ENCODE measurements around the gene C1R.

Gene C1R

GRCh38 chr12:7096006-7096932 is 4.0 kb upstream of the C1R start:
- no peak for DNase-seq

GRCh38 chr12:7093892-7094291 is 1.6 kb upstream of the C1R start:
- DNase-seq: no peak

DNA sequence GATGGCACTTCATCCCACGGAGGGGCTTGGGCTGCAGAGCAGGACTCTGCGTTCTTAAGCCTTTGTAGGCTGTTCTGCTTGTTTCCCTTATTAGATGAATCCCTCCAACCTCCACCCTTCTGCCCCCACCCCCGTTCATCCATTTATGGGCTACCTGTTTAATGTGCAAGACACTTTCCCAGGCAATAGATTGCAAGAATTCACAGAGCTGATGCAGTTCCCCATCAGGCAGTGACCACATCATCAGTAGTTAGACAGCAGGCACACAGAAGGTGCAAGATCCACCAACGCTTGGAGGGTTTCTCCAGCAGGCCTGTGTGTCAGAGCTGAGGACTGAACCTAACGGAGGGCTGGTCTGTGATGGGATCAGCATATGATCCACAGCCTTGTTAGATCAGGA is 1.2 kb upstream of the C1R start:
- DNase-seq: no peak

GRCh38 chr12:7092986-7093460 is 778 bp upstream of the C1R start:
- no peak for DNase-seq

DNA sequence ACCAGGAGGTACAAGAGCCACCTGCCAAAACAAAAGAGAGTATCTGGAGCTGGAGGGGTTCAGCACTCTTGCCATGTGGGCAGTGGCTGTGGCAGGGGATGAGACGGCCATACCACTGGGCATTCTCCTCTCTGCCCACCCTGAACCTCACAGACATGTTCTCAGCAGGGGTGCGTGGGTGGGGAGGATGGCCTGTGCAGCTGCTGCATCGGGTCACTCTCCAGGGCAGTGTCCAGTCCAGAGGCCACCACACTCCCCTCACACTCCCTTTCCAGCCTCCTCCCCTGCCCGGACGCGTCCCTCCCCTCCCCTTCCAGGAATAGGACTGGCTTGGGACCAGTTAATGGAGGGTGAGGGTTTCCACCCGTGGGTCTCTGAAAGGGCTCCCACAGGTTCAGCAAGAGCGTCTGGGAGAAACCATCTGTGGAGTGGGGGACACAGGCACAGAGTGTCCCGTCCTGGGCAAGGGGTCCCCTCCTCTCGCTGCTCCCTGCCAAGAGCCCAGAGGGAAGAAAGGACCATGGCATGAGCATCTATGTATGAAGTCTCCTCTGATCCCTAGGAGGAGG is 501 bp downstream of the C1R start:
- no peak for DNase-seq

- no peak for DNase-seq
Measured at GRCh38 chr12:7091171-7091570, 1.1 kb downstream of the C1R start.

GRCh38 chr12:7090222-7090998 is 1.8 kb downstream of the C1R start:
- DNase-seq: no peak

- DNase-seq: no peak
Measured at GRCh38 chr12:7089196-7089871, 2.9 kb downstream of the C1R start.

DNA sequence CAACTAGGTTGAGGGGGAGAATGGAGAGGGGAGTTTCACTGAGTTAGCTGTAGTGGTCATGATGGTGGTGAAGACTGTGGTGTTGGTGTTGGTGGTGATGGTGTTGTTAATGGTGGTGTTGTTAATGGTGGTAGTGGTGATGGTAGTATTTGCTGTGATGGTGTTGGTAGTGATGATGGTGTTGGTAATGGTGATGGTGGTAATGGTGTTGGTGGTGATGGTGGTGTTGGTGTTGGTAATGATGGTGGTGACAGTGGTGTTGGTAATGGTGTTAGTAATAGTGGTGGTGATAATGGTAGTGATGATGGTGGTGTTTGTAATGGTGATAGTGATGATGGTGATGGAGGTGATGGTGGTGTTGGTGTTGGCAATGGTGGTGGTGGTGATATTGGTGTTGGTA is 9.1 kb downstream of the C1R start:
- no peak for DNase-seq

DNA sequence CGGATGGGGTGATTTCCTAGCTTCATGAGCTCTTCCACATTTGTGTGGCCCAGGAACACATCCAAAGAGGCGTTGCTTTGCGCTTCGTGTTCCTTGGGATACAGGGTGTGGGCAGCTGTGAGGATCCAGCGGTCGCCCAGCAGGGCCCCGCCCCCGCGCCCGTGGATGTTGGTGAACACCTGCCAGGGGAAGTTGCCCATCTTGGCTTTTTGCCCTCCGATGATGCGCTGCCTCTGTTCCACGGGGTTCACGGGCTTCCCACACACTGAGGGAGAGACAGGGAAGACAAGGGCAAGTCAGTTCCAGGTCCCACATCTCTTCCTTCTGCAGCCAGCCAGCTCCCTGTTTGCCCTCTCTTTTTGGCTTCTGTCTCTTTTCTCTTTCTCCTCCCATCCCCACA is 11.2 kb downstream of the C1R start:
- no peak for DNase-seq

- DNase-seq: peak; percentile 67
Measured at GRCh38 chr12:7079826-7080125, 12.5 kb downstream of the C1R start.

DNA sequence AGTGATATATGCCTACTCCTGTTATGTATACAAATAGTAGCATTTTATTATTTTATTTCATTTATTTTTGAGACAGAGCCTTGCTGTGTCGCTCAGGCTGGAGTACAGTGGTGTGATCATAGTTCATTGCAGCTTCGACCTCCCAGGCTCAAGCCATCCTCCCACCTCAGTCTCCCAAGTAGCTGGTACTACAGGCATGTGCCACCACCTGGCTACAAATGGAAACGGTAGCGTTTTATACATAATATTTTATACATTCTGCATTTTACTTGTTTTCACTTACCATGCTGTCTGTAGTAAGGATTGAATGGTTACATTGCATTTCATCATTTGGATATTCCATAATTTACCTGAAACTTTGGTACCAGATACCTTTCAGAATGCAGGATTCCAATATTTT is 14.1 kb downstream of the C1R start:
- DNase-seq: no peak

- no peak for DNase-seq
Measured at GRCh38 chr12:7076493-7076892, 15.8 kb downstream of the C1R start.

- no peak for DNase-seq
Measured at GRCh38 chr12:7075939-7076338, 16.3 kb downstream of the C1R start.

DNA sequence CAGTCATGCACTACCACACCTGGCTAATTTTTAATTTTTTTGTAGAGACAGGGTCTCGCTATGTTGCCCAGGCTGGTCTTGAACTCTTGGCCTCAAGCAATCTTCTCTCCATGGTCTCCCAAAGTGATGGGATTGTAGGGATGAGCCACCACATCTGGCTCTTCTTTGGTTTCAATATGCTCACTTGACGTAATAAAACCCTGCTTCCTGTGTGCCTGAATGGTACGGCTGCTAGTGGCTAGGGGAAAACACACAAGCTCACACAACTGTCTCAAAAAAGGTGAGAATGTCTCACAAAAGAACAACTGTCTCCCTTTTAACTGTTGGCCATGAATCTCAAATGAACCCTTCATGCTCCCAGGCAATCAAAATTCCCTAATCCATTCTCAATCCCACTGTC is 16.7 kb downstream of the C1R start:
- no peak for DNase-seq

GRCh38 chr12:7073946-7074345 is 18.3 kb downstream of the C1R start:
- no peak for DNase-seq

- DNase-seq: no peak
Measured at GRCh38 chr12:7072554-7072953, 19.7 kb downstream of the C1R start.

DNA sequence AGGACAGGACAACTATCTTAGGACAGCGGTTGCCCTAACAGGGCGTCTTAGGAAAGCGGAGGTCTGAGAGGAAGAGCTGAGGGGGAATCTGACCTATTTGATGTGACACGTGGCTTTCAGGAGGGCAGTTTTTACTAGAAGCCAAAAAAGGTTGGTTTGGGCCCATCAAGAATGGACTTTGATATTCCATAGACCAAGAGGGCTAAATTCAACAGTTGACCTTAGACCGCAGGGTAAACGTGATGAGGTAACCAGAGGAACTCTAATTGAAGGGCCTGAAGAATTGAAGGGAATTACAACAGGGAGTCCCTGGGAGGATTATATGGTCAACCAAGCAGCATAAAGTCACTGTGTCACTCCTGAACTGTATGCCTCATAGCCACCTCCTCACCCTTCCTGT is 20.2 kb downstream of the C1R start:
- DNase-seq: no peak

DNA sequence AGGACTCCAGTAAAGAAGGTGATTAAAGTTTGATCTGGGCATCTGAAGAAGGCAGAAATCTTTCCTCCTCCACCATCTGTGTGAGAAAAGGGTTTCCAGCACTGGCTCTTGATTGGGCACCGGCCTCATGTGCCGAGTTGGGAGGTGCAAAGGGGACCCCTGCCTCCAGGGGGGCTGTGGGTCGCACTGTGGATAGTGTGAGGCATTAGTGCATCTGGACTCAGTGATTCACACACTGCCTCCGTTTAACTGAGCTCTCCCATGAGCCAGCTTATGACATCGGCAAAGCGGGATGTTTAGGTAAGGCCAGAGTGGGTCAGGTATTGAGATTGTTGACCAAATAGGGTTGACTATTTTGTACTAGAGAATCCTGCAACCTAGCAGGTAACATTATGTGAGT is 22.9 kb downstream of the C1R start:
- DNase-seq: no peak

DNA sequence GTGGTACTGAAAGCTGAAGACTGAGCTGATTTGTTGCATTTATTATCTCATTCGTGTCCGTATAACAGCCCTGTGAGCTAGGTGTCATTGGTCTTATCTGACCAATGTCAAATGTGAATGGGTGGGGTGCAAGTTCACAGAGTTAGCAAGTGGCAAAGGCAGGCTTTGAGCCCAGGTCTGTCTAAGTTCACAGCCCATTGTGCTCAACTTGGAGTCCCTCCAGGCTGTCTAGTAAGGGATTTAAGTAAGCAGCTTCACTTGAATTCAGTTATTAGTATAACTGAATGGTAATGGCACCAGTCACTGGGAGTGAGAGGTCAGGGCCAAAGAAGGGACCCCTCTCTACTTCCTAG is 23.3 kb downstream of the C1R start:
- DNase-seq: no peak

DNA sequence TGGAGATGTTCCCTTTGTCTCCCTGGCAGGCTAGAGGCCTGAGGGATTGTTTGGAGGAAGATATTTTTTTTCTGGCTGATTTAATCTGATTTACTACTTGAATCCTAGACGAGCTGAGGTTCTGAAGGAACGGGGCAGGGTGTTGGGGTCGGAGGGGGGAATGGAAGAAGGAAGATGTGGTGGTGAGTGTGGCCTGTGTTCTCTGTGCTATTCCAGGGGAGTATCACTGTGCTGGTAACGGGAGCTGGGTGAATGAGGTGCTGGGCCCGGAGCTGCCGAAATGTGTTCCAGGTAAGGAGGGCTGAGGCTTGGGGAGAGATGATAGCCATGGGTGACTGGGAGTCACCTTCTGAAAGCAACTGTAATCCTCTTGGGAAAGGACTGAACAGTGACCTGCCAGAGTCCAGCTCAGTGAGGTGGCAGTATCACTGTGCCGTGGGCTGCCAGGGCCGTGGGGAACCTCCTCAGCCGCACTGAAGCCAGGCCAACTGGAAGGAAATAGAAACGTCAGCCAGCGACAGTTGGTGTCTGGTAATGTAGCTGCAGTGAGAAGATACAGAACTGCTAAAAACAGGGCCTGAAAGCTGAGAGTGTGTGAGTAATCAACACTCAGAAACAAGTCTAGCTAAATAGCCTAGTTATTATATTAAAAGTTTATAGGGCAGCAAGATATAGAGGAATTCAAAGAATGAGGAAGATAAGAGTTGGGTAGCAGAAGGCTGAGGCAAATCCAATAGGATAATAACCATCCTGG is 23.8 kb downstream of the C1R start:
- DNase-seq: peak; percentile 39

DNA sequence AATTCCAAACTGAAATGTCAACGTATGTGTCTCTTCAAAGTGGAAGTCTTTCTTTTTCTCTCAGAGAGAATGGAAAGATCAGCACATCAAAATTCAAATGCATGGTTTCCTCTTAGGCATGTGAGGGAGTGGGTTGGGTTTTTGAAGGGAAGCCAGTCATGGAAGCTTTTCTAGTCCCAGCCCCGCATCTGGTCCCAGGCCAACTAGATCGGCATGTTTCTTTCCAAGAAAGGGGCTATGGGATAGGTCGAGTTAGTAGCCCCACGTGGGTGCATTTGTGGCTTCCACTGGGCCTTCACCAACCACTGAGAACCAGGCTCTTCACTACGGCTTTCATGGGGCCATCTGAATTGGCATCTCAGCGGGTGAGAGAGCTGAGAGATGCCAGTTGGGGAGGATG is 25.1 kb downstream of the C1R start:
- no peak for DNase-seq

All from fibroblast of skin of back (primary cell).